ENCODE measurements around the gene C4A. TPM values are rescaled to one million over a fixed set of nuclear protein-coding genes. Genes with fewer than 3 reads are reported as not detected.
A peak's percentile ranks its signal among the peaks of the same experiment; 100 is the strongest.

C4A gene
- total and polyA plus RNA-seq, 2 of the 13 experiments (the other 11 are each of a cell fraction or from before 2014, with no cell fraction given): 165 to 478 TPM

DNA sequence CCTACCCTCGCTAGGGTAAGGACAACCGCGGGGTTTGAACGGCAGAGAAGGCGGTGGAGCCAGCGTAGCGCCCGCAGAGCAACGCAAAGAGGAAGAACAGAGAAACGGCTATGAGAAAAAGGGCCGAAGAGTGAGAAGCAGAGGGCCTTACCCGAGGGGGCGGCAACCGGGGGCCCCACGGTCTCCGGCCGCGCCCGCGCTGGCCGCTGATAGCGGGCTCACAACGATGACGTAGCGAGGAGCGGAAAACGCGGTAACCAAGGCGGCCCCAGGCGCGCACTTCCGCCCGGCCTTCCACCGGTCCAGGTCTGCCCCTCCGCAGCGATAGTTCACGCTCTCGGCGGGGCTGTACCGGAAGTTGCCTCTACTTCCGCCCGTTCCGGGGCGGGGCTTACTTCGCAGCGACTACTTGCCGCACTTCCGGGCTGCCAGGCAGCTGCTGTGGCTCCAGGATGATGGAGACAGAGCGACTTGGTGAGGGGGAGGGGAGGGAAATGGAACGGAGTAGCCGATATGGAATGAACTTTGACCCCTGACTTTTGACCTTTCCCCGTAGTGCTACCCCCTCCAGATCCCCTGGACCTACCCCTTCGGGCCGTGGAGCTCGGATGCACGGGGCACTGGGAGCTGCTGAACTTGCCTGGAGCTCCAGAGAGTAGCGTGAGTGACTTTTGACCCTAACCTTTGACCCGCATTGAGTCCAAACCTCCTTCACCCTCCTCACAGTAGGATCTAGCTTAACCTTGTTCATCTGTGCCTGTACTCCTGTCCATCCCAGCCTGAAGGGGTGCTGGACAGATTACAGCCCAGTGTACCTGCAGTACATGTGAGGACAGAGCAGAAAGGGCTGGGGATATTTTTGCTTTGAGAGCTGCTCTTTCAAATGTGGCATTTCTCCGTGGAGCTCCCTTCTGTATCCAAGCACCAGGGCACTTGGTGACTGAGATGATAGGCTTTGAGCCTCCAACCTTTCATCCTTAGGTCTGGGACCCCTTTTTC, 22.8 kb upstream of the C4A start, which contains the start of the genes NELFE and SKIC2 (continued):
- TF ChIP-seq ZNF839 (CRISPR knock-in tag; IDR thresholded peaks at IDR 0.05; ENCODE audit: borderline replicate concordance): peak; percentile 75; the same call in 1 of the 2 replicates
- TF ChIP-seq NR2F1 (CRISPR knock-in tag; IDR thresholded peaks at IDR 0.05): peak; percentile 94 to 99
- peak; percentile 64 for TF ChIP-seq NFYC (CRISPR knock-in tag; IDR thresholded peaks at IDR 0.05)
- peak; percentile 69 for TF ChIP-seq FOXC1 (CRISPR knock-in tag; IDR thresholded peaks at IDR 0.05; ENCODE audit: borderline replicate concordance)
- peak; percentile 33; the same call in 1 of the 2 replicates for TF ChIP-seq ZNF577 (CRISPR knock-in tag; IDR thresholded peaks at IDR 0.05; ENCODE audit: borderline replicate concordance, low read depth)
- TF ChIP-seq, protein P1, sequence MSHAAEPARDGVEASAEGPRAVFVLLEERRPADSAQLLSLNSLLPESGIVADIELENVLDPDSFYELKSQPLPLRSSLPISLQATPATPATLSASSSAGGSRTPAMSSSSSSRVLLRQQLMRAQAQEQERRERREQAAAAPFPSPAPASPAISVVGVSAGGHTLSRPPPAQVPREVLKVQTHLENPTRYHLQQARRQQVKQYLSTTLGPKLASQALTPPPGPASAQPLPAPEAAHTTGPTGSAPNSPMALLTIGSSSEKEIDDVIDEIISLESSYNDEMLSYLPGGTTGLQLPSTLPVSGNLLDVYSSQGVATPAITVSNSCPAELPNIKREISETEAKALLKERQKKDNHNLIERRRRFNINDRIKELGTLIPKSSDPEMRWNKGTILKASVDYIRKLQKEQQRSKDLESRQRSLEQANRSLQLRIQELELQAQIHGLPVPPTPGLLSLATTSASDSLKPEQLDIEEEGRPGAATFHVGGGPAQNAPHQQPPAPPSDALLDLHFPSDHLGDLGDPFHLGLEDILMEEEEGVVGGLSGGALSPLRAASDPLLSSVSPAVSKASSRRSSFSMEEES (CRISPR knock-in tag; IDR thresholded peaks at IDR 0.05): peak; percentile 70
- TF ChIP-seq ZNF788 (CRISPR knock-in tag; IDR thresholded peaks at IDR 0.05; ENCODE audit: borderline replicate concordance): peak; percentile 95; the same call in 1 of the 2 replicates
- TF ChIP-seq RARA (CRISPR knock-in tag; IDR thresholded peaks at IDR 0.05): no peak
- TF ChIP-seq, protein P2, sequence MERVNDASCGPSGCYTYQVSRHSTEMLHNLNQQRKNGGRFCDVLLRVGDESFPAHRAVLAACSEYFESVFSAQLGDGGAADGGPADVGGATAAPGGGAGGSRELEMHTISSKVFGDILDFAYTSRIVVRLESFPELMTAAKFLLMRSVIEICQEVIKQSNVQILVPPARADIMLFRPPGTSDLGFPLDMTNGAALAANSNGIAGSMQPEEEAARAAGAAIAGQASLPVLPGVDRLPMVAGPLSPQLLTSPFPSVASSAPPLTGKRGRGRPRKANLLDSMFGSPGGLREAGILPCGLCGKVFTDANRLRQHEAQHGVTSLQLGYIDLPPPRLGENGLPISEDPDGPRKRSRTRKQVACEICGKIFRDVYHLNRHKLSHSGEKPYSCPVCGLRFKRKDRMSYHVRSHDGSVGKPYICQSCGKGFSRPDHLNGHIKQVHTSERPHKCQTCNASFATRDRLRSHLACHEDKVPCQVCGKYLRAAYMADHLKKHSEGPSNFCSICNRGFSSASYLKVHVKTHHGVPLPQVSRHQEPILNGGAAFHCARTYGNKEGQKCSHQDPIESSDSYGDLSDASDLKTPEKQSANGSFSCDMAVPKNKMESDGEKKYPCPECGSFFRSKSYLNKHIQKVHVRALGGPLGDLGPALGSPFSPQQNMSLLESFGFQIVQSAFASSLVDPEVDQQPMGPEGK (CRISPR knock-in tag; IDR thresholded peaks at IDR 0.05): peak; percentile 98
- TF ChIP-seq, protein P3, sequence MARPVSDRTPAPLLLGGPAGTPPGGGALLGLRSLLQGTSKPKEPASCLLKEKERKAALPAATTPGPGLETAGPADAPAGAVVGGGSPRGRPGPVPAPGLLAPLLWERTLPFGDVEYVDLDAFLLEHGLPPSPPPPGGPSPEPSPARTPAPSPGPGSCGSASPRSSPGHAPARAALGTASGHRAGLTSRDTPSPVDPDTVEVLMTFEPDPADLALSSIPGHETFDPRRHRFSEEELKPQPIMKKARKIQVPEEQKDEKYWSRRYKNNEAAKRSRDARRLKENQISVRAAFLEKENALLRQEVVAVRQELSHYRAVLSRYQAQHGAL (CRISPR knock-in tag; IDR thresholded peaks at IDR 0.05; ENCODE audit: not compliant biosample characterization): peak; percentile 84
- peak; percentile 99 for TF ChIP-seq PHF20 (CRISPR knock-in tag; IDR thresholded peaks at IDR 0.05)
- TF ChIP-seq XRCC5 (optimal IDR thresholded peaks at IDR 0.05; ENCODE audit: low read length): peak; percentile 89
- no peak; the same call in 1 of the 2 replicates for TF ChIP-seq ZNF556 (CRISPR knock-in tag; IDR thresholded peaks at IDR 0.05; ENCODE audit: borderline replicate concordance)
- TF ChIP-seq ZNF850 (CRISPR knock-in tag; conservative IDR thresholded peaks at IDR 0.05): no peak
- no peak for TF ChIP-seq ZNF780A (CRISPR knock-in tag; IDR thresholded peaks at IDR 0.05)
- TF ChIP-seq ZNF296 (CRISPR knock-in tag; conservative IDR thresholded peaks at IDR 0.05): no peak
- TF ChIP-seq, protein P4, sequence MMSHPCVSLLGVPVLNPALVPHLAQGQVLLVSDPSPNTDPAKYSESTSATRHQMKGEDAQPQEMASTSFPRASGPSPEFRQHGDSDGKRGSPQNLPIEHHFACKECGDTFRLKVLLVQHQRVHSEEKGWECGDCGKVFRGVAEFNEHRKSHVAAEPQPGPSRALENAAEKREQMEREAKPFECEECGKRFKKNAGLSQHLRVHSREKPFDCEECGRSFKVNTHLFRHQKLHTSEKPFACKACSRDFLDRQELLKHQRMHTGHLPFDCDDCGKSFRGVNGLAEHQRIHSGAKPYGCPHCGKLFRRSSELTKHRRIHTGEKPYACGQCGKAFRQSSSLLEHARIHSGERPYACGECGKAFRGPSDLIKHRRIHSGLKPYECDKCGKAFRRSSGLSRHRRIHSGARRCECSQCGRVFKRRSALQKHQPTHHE (CRISPR knock-in tag; IDR thresholded peaks at IDR 0.05; ENCODE audit: borderline replicate concordance): peak; percentile 69; the same call in 1 of the 2 replicates
- TF ChIP-seq, protein P5, sequence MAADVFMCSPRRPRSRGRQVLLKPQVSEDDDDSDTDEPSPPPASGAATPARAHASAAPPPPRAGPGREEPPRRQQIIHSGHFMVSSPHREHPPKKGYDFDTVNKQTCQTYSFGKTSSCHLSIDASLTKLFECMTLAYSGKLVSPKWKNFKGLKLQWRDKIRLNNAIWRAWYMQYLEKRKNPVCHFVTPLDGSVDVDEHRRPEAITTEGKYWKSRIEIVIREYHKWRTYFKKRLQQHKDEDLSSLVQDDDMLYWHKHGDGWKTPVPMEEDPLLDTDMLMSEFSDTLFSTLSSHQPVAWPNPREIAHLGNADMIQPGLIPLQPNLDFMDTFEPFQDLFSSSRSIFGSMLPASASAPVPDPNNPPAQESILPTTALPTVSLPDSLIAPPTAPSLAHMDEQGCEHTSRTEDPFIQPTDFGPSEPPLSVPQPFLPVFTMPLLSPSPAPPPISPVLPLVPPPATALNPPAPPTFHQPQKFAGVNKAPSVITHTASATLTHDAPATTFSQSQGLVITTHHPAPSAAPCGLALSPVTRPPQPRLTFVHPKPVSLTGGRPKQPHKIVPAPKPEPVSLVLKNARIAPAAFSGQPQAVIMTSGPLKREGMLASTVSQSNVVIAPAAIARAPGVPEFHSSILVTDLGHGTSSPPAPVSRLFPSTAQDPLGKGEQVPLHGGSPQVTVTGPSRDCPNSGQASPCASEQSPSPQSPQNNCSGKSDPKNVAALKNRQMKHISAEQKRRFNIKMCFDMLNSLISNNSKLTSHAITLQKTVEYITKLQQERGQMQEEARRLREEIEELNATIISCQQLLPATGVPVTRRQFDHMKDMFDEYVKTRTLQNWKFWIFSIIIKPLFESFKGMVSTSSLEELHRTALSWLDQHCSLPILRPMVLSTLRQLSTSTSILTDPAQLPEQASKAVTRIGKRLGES (CRISPR knock-in tag; IDR thresholded peaks at IDR 0.05; ENCODE audit: borderline replicate concordance): 0 out of 2 replicates have a peak, but pooled peaks have one; percentile 63

All from HepG2 (cell line).